ENCODE results near the gene SLAIN2.
A peak's percentile ranks its signal among the peaks of the same experiment; 100 is the strongest.

The SLAIN2 gene

GRCh38 chr4:48334900-48335384 is 6.4 kb upstream of the SLAIN2 start:
- DNase-seq = no peak

- no peak for DNase-seq
Measured at GRCh38 chr4:48336146-48336870, 5.0 kb upstream of the SLAIN2 start.

GRCh38 chr4:48337731-48338130 is 3.6 kb upstream of the SLAIN2 start:
- DNase-seq = peak in 3 of 4 experiments; percentile 11 to 47 (median 41)

GRCh38 chr4:48339642-48340041 is 1.7 kb upstream of the SLAIN2 start:
- no peak for DNase-seq

- DNase-seq = peak; percentile 65 to 85 (median 76)
Measured at GRCh38 chr4:48340276-48340964, 909 bp upstream of the SLAIN2 start.

GRCh38 chr4:48341776-48342605 is 662 bp downstream of the SLAIN2 start:
- peak; percentile 43 to 69 (median 54) for DNase-seq

- DNase-seq = peak in 1 of 4 experiments; percentile 9
Measured at GRCh38 chr4:48342606-48342880, 1.2 kb downstream of the SLAIN2 start.

GRCh38 chr4:48343035-48343434 is 1.7 kb downstream of the SLAIN2 start:
- DNase-seq = peak in 1 of 4 experiments; percentile 7

GRCh38 chr4:48343551-48343950 is 2.2 kb downstream of the SLAIN2 start:
- peak in 3 of 4 experiments; percentile 26 to 30 (median 26) for DNase-seq

- DNase-seq = no peak
Measured at GRCh38 chr4:48345542-48345941, 4.2 kb downstream of the SLAIN2 start.

GRCh38 chr4:48346594-48346993 is 5.3 kb downstream of the SLAIN2 start:
- peak in 1 of 4 experiments; percentile 14 for DNase-seq

GRCh38 chr4:48347282-48347921 is 6.1 kb downstream of the SLAIN2 start:
- no peak for DNase-seq

GRCh38 chr4:48350871-48351270 is 9.5 kb downstream of the SLAIN2 start:
- DNase-seq = no peak

- DNase-seq = no peak
Measured at GRCh38 chr4:48352793-48353192, 11.5 kb downstream of the SLAIN2 start.

GRCh38 chr4:48356355-48356754 is 15.0 kb downstream of the SLAIN2 start:
- no peak for DNase-seq

- DNase-seq = no peak
Measured at GRCh38 chr4:48360285-48361011, 19.1 kb downstream of the SLAIN2 start.

GRCh38 chr4:48361012-48361400 is 19.7 kb downstream of the SLAIN2 start:
- DNase-seq = peak in 1 of 4 experiments; percentile 23

GRCh38 chr4:48366611-48367010 is 25.3 kb downstream of the SLAIN2 start:
- no peak for DNase-seq

- no peak for DNase-seq
Measured at GRCh38 chr4:48367016-48367415, 25.7 kb downstream of the SLAIN2 start.

- DNase-seq = no peak
Measured at GRCh38 chr4:48368389-48368788, 27.1 kb downstream of the SLAIN2 start.

GRCh38 chr4:48369248-48369647 is 27.9 kb downstream of the SLAIN2 start:
- DNase-seq = no peak

- DNase-seq = no peak
Measured at GRCh38 chr4:48369771-48370170, 28.4 kb downstream of the SLAIN2 start.

Data from suppressor macrophage (primary cell).